DMS 273 (cell line): ENCODE measurements around the gene AGBL1.

Experiments
- DNase-seq: peaks from one replicate; lab custom pipeline; 2025; ENCODE audit not compliant: unreplicated experiment; lab: John Stamatoyannopoulos, UW

AGBL1 gene

DNA sequence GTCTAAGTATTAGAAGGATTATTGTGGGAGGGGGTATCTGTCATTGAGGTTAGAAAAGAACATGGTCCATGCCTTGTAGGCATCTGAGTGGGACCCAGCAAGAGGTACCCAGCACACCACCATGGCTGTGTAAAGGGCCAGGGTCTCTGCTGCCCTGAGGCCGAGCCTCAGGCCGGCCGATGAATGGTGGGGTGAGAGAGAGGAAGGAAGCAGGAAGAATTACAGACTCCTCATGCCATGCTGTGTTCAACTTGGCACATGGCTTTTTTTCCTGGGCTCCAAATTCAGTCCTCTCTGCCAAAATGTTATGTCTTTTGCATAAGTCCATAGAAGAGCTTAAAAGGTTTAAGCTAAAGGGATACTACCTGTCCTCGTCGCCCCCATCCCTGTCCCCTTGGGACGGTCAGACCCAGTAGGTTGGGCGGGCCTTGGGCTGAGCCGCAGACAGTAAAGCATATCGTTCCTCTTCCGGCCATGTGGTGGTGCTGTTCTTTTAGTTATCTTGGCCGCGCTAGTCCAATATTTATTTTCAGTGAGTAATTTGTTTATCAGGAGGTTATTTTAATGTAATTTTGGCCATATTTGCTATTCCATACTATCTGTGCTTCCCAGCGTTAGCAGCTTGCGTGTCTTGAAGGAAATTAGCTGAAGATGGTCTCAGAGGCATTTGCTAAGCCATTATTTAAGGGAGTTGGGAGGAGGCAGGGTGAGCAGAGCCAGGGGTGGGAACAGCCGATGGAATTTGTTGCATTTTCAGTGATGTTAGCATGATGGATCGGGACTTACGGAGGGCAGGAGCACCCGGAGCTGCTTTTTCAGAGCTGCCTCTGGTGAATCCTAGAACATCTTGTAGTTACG is 152.4 kb downstream of the AGBL1 start:
- DNase-seq: peak; percentile 26

- no peak for DNase-seq
Measured at GRCh38 chr15:86235667-86236066, 156.0 kb downstream of the AGBL1 start.

GRCh38 chr15:86236356-86237110 is 156.9 kb downstream of the AGBL1 start:
- no peak for DNase-seq

- DNase-seq: no peak
Measured at GRCh38 chr15:86237111-86237500, 157.4 kb downstream of the AGBL1 start.

- no peak for DNase-seq
Measured at GRCh38 chr15:86247249-86247955, 167.7 kb downstream of the AGBL1 start.

- no peak for DNase-seq
Measured at GRCh38 chr15:86255247-86255646, 175.6 kb downstream of the AGBL1 start.

GRCh38 chr15:86256628-86257027 is 177.0 kb downstream of the AGBL1 start:
- no peak for DNase-seq

DNA sequence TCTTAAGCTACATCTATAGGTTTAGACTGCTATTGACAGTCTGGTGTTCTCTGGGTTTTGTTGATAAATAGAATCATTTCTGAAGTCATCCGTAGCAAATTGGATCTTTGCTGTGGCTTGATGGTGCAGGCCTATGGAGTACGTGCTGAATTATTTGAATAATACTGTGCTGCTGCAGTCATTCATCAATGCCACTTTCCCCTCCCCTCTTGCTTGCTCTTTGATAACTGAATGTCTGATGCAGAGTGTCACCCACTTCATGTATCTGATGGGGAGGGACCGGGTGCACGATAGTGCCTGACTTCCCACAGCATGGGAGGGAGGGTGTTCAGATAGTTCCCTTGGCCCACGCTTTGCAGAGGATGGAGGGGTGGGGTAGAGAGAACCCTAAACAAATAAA is 179.9 kb downstream of the AGBL1 start:
- DNase-seq: no peak

- DNase-seq: no peak
Measured at GRCh38 chr15:86263230-86263629, 183.6 kb downstream of the AGBL1 start.

GRCh38 chr15:86266896-86267484 is 187.3 kb downstream of the AGBL1 start:
- no peak for DNase-seq

GRCh38 chr15:86267892-86268291 is 188.2 kb downstream of the AGBL1 start:
- DNase-seq: no peak

- no peak for DNase-seq
Measured at GRCh38 chr15:86268558-86268957, 188.9 kb downstream of the AGBL1 start.

DNA sequence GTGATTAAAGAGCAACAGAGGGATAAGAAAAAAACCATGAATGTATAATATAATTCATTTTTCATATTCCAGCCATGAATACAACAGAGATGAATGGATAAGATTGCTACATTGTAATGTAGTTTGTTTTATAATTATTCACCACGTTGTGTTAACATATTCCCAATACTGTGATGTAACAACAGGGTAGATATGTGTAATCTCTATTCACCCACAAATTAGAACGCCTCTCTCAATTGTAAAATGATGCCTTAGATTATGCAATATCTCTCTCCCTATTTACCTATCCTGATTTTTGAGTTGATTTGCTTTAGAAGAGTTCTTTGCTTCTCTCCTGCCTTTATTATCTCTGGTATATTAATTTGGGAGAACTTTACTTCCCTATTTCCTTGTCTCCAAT is 193.6 kb downstream of the AGBL1 start:
- DNase-seq: no peak

DNA sequence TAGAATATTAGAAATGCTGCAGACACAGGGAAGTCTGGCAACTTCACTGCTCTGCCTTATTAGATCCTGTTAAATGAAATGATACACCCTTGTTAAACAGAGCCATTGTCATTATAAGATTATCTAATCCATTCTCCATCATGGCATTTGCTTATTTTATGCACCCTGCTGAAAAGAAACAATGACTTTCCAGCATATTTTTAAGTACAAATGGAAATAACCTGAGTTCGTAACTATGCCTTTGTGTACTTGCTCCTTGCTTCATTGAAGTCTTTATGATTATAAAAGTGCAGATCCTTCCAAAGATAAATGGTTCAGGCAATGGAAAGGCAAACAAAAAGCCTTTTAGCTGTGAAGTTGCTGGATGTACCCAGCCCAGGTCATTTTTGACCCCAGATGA is 195.7 kb downstream of the AGBL1 start:
- DNase-seq: no peak

- no peak for DNase-seq
Measured at GRCh38 chr15:86278586-86278985, 198.9 kb downstream of the AGBL1 start.

DNA sequence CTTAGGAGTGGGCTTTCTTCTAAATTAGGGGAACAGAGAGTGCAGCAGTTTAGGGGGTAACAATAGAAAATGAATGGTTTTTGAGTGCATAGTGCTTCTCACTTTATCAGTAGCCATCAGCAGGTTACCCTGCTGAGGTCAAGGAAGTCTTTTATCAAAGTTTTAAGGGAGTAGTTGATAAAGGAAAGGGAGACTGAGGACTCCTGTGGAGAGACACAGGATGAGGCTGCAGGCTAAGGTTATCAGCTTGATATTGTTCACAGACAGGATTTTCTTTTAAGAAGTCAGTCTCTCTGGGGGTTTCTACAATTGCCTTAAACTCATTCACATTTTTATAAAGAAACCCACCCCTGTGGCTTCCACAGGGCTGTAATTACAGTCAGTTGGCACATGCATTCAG is 205.0 kb downstream of the AGBL1 start:
- no peak for DNase-seq

GRCh38 chr15:86295511-86295910 is 215.8 kb downstream of the AGBL1 start:
- DNase-seq: no peak

DNA sequence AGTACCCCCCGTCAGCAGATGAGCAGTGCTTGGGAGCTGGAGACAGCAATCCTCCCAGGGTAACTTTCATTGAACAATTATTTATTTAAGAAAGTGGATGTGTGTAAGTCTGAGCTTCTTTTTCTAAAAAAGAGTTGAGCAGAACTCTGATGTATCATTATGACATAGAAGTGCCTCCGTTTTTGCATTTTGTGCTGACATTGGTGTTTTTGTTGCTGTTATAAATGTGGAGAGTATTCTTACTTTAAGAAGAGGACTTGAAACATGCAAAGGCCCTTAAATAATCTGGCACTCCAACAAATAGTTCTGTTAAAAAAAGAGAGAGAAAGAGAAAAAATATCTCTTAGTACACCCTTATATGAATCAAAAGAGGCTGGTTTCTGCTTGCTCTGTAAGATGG is 217.1 kb downstream of the AGBL1 start:
- no peak for DNase-seq

DNA sequence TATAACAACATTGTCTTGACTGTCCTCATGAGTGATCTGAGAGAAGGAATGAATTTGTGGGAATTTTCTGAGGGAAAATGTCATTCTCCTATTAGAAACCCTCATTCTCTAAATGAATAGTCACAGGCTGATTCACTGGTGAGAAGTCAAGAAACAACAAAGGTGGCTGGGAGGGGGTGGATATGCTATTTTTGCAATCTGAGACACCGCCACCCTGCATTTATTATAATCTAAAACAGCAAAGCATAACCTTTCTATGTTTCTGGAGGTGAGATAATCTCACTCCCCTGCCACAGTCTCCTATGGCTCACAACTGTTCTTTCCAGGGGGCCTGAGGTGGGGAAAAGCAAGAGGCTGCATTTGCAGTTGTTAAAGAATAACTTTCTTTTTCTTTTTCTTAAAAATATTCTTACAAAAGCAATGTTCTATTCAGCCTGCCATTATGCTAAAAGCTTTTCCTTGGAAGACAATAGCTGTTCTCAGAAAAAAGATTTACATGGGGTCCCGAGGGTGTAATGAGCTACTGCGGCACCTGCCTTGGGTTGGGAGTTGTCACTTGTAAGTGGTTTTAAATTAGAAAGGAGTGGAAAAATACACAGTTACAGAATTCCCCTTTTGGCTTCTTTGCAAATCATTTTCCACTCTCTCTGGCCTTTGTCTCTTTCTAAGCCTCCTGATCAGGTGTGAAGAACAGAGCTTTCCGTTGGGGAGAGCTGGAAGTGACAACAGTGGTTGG is 220.9 kb downstream of the AGBL1 start:
- DNase-seq: no peak

GRCh38 chr15:86311568-86312280 is 232.1 kb downstream of the AGBL1 start:
- DNase-seq: no peak
